OCI-LY3 (cell line): ENCODE results near the gene BHLHE40.

Source experiments
- EZH2phosphoT487 ChIP-seq: fragments of 200-600 bp; shearing (Covaris generic); IDR thresholded peaks from 2 replicates; pipeline ENCODE4 v1.6.1; 2018; ENCODE audit warnings: antibody characterized with exemption, mixed run types, low read depth
- TF ChIP-seq, protein P1 (sequence below): fragments of 200-600, 300-600 bp; sonication (generic); IDR thresholded peaks from 2 replicates; pipeline ENCODE4 v1.5.1; 2014; ENCODE audit warnings: antibody characterized with exemption, low read length, low read depth

DNA sequence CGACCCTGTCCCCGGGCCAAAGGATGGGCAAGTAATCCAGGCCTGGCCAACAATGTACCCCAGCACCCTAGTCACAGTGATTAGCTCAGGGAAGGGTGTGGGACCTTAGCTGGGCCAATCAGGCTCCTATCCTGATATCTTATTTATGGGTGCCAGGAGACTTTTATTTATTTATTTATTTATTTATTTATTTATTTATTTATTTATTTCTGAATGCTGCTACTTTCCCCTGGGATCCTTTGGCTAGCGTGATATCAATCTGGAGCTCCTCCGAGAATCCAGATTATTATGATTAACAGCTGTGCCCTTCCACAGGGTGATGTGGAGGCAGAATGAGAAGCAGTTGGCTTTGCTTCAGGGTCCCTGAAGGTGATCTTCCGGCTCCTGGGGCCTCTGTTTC lies 32.2 kb upstream of the BHLHE40 start:
- TF ChIP-seq, protein P1, sequence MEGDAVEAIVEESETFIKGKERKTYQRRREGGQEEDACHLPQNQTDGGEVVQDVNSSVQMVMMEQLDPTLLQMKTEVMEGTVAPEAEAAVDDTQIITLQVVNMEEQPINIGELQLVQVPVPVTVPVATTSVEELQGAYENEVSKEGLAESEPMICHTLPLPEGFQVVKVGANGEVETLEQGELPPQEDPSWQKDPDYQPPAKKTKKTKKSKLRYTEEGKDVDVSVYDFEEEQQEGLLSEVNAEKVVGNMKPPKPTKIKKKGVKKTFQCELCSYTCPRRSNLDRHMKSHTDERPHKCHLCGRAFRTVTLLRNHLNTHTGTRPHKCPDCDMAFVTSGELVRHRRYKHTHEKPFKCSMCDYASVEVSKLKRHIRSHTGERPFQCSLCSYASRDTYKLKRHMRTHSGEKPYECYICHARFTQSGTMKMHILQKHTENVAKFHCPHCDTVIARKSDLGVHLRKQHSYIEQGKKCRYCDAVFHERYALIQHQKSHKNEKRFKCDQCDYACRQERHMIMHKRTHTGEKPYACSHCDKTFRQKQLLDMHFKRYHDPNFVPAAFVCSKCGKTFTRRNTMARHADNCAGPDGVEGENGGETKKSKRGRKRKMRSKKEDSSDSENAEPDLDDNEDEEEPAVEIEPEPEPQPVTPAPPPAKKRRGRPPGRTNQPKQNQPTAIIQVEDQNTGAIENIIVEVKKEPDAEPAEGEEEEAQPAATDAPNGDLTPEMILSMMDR: no peak
- TF ChIP-seq EZH2phosphoT487: no peak
